SK-N-SH (cell line): ENCODE measurements around the gene WDR46. TPM values are rescaled to one million over a fixed set of nuclear protein-coding genes. Genes with fewer than 3 reads are reported as not detected.
A peak's percentile ranks its signal among the peaks of the same experiment; 100 is the strongest.

Source experiments
- CTCF ChIA-PET: fragments of 300-600, 350-600 bp; formaldehyde crosslinking; extraction: SDS; loops from one replicate; lab custom pipeline; 2021; lab: Yijun Ruan, JAX
- POLR2A ChIA-PET: fragments of 350-600 bp; sonication (Branson Sonifier 250); formaldehyde crosslinking; extraction: SDS; loops from one replicate; lab custom pipeline; 2020; ENCODE audit warnings: antibody characterized with exemption, inconsistent platforms; lab: Yijun Ruan, JAX
- DNase-seq: peaks from one replicate; pipeline ENCODE4 v3.0.0; 2012
- H2AFZ ChIP-seq: fragments of 200-600 bp; sonication (generic); 2 replicates; pipeline ENCODE4 v1.8.1; 2016; ENCODE audit warnings: antibody characterized with exemption, mild to moderate bottlenecking, low read depth
- H3F3A ChIP-seq: fragments of 200-600 bp; sonication (generic); replicated peaks from 2 replicates; pipeline ENCODE3; 2016; ENCODE audit warnings: antibody characterized with exemption, mild to moderate bottlenecking; ENCODE audit not compliant: insufficient read depth
- H3K27ac ChIP-seq, 2 experiments: fragments of 200-500 bp in 1 of 2; fragments of 200-600 bp in 1 of 2; sonication (Bioruptor generic) in 1 of 2; sonication (generic), shearing (Covaris generic) in 1 of 2; 2 replicates each; pipeline versions ENCODE4 v1.5.1 to v1.6.1; 2014 to 2016; ENCODE audit warnings: low read depth in 2 of 2, inconsistent platforms in 1 of 2, low read length in 1 of 2, mild to moderate bottlenecking in 1 of 2, mixed read lengths in 1 of 2
- H3K27me3 ChIP-seq: fragments of 200-600 bp; sonication (generic), shearing (Covaris generic); 2 replicates; pipeline ENCODE4 v1.6.1; 2016; ENCODE audit warnings: mixed run types; ENCODE audit not compliant: insufficient read depth
- H3K36me3 ChIP-seq, 2 experiments: fragments of 200-500 bp in 1 of 2; fragments of 200-600 bp in 1 of 2; sonication (Bioruptor generic) in 1 of 2; sonication (generic) in 1 of 2; replicated peaks in 1 of 2; 2 replicates each; pipeline versions ENCODE3 to v1.5.1; 2014 to 2016; ENCODE audit warnings: low read length in 1 of 2, mild to moderate bottlenecking in 1 of 2; ENCODE audit not compliant: insufficient read depth in 2 of 2, control insufficient read depth in 1 of 2
- H3K4me1 ChIP-seq, 2 experiments: fragments of 200-500 bp in 1 of 2; fragments of 200-600 bp in 1 of 2; sonication (Bioruptor generic) in 1 of 2; sonication (generic), shearing (Covaris generic) in 1 of 2; 2 replicates each; pipeline versions ENCODE4 v1.5.1 to v1.6.1; 2014 to 2016; ENCODE audit warnings: low read depth in 1 of 2, low read length in 1 of 2, mixed run types in 1 of 2; ENCODE audit not compliant: insufficient read depth in 2 of 2, control insufficient read depth in 1 of 2
- H3K4me2 ChIP-seq: fragments of 200-600 bp; sonication (generic), shearing (Covaris generic); 2 replicates; pipeline ENCODE4 v1.6.1; 2017; ENCODE audit warnings: mixed run types
- H3K4me3 ChIP-seq, 2 experiments: fragments of 200-500 bp in 1 of 2; fragments of 200-600 bp in 1 of 2; sonication (Bioruptor generic) in 1 of 2; sonication (generic), shearing (Covaris generic) in 1 of 2; 2 replicates each; pipeline versions ENCODE4 v1.5.1 to v1.8.1; 2014 to 2016; ENCODE audit warnings: low read depth in 2 of 2, inconsistent platforms in 1 of 2, low read length in 1 of 2, mild to moderate bottlenecking in 1 of 2, mixed read lengths in 1 of 2, moderate library complexity in 1 of 2
- H3K79me2 ChIP-seq: fragments of 200-600 bp; sonication (generic); 2 replicates; pipeline ENCODE4 v1.8.1; 2017; ENCODE audit warnings: mild to moderate bottlenecking; ENCODE audit not compliant: insufficient read depth
- H3K9ac ChIP-seq: fragments of 200-600 bp; sonication (generic); 2 replicates; pipeline ENCODE4 v1.6.1; 2017; ENCODE audit warnings: mixed run types
- H3K9me2 ChIP-seq: fragments of 200-600 bp; sonication (generic); 2 replicates; pipeline ENCODE4 v1.6.1; 2017; ENCODE audit warnings: mixed run types
- H3K9me3 ChIP-seq: fragments of 200-600 bp; sonication (generic); 2 replicates; pipeline ENCODE4 v1.6.1; 2017; ENCODE audit warnings: mixed run types, mild to moderate bottlenecking, moderate library complexity
- H4K20me1 ChIP-seq: fragments of 200-600 bp; sonication (generic); 2 replicates; pipeline ENCODE4 v1.6.1; 2017; ENCODE audit warnings: mild to moderate bottlenecking, mixed run types; ENCODE audit not compliant: insufficient read depth
- ELF1 ChIP-seq: IDR thresholded peaks from 2 replicates; pipeline ENCODE4 v1.4.0; 2012
- FOSL2 ChIP-seq: IDR thresholded peaks from 2 replicates; pipeline ENCODE4 v1.4.0; 2012; ENCODE audit warnings: low read depth, mild to moderate bottlenecking, moderate library complexity, borderline replicate concordance
- FOXJ3 ChIP-seq: sonication (generic); formaldehyde crosslinking; IDR thresholded peaks from 2 replicates; pipeline ENCODE4 v1.5.1; 2020; ENCODE audit warnings: mild to moderate bottlenecking, missing genetic modification reagents
- JUND ChIP-seq: IDR thresholded peaks from 2 replicates; pipeline ENCODE4 v1.4.0; 2012
- MEF2A ChIP-seq: IDR thresholded peaks from 2 replicates; pipeline ENCODE4 v1.4.0; 2012; ENCODE audit warnings: low read depth, borderline replicate concordance
- MXI1 ChIP-seq: IDR thresholded peaks from 2 replicates; pipeline ENCODE4 v1.6.1; 2012; ENCODE audit warnings: mild to moderate bottlenecking, low read depth, low read length, improper control_type of control experiment
- NRF1 ChIP-seq: IDR thresholded peaks from 2 replicates; pipeline ENCODE4 v1.6.1; 2012; ENCODE audit warnings: low read depth, mild to moderate bottlenecking, low read length
- POLR2AphosphoS5 ChIP-seq: IDR thresholded peaks from 2 replicates; pipeline ENCODE4 v1.6.1; 2012; ENCODE audit warnings: low read depth, low read length
- RXRA ChIP-seq: IDR thresholded peaks from 2 replicates; pipeline ENCODE4 v1.4.0; 2012; ENCODE audit warnings: low read depth, mild to moderate bottlenecking, borderline replicate concordance
- SIN3A ChIP-seq: IDR thresholded peaks from 2 replicates; pipeline ENCODE4 v1.6.1; 2012; ENCODE audit warnings: low read depth, mild to moderate bottlenecking, low read length, moderate library complexity, borderline replicate concordance
- TAF1 ChIP-seq: IDR thresholded peaks from 2 replicates; pipeline ENCODE4 v1.6.1; 2012; ENCODE audit warnings: low read depth, mild to moderate bottlenecking, low read length, moderate library complexity, borderline replicate concordance
- TEAD4 ChIP-seq: IDR thresholded peaks from 2 replicates; pipeline ENCODE4 v1.4.0; 2012; ENCODE audit warnings: mild to moderate bottlenecking, borderline replicate concordance; ENCODE audit not compliant: insufficient read depth
- WGBS: methylation state at CpG from one replicate; pipeline ENCODE4 v1.1.6; 2017; ENCODE audit warnings: low lambda C conversion rate; 5-methylcytosine and 5-hydroxymethylcytosine counted together
- polyA plus RNA-seq, 3 experiments: library from polyadenylated mRNA; depleted of rRNA; stranded (reverse); fragments of >200 nt; gene quantifications; 2 replicates each; pipeline ENCODE4 v1.2.3, GENCODE V29; 2012
- TF ChIP-seq, protein P1 (sequence below): IDR thresholded peaks from 2 replicates; pipeline ENCODE4 v1.4.0; 2012; ENCODE audit warnings: low read depth, borderline replicate concordance
- TF ChIP-seq, protein P2 (sequence below): IDR thresholded peaks from 2 replicates; pipeline ENCODE4; 2012
- TF ChIP-seq, protein P3 (sequence below): fragments of 150-350 bp; IDR thresholded peaks from 2 replicates; pipeline ENCODE4 v1.6.1; 2016; ENCODE audit warnings: mild to moderate bottlenecking, low read depth, low read length

WDR46 gene
- polyA plus RNA-seq, 1 of the 3 experiments (the other 2 are of a cell fraction), result 153 TPM

DNA sequence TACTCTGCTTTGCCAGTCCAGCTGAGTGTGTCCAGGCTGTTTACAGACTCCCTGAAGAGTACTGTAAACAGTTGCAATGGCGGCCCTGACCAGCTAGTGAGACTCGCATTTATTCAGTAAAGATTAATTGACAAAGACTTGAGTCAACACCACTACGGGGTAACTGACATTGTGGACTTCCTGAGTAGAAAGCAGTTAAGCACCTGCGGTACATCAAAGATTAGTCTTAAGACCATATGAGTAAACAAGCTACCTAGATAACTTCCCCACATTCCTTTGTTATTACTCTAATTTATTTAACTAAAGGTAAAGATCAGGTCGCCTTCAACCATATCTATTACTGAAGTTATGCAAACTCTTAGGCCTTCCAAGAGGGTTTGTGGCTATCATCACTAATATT lies 30.0 kb downstream of the WDR46 start (continued):
- TF ChIP-seq, protein P1, sequence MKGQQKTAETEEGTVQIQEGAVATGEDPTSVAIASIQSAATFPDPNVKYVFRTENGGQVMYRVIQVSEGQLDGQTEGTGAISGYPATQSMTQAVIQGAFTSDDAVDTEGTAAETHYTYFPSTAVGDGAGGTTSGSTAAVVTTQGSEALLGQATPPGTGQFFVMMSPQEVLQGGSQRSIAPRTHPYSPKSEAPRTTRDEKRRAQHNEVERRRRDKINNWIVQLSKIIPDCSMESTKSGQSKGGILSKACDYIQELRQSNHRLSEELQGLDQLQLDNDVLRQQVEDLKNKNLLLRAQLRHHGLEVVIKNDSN, result no peak
- no peak for TF ChIP-seq TEAD4
- TF ChIP-seq TAF1, result no peak
- TF ChIP-seq SIN3A, result no peak

DNA sequence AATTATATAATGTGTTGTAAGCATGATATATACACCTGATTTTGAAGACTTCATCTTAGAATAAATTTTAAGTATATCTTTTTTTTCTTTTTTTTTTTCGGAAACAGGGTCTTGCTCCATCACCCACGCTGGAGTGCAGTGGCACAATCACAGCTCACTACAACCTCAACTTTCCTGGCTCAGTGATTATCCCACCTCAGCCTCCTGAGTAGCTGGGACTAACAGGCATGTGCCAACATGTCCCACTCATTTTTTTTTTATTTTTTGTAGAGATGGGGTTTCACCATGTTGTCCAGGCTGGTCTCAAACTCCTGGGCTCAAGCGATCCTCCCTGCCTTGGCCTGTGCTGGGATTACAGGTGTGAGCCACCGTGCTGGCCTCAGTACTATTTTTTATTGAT lies 34.4 kb downstream of the WDR46 start:
- CTCF ChIA-PET, result interaction anchor here (0.6 to 1.6 kb wide), 6 partner anchors 17 to 416 kb away, joined by 3 to 4 read pairs (median 3); partner anchors contain the start of genes RPS18, TAP2 and VPS52
- 96% methylated on average over 4 of the region's 4 CpGs for WGBS

DNA sequence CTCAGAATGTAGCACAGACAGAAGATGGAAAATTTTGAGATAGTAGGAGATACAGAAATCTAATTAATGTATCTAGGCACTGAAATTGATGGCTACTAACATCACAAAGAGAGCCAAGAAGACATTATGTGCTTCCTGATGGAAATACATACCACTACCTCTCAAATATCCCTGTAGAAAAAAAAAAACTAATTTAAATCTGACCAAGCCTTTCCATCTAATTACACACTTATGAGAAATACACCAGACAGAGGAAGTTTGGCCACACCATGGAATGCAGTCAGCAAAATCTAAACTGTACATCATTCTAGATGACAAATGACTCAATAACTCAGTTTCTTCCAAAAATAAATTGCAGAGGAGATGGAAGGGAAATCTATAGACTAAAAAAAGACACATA lies 36.3 kb downstream of the WDR46 start:
- DNase-seq, result no peak
- Histone ChIP-seq H3K79me2 (peaks cover 10% of the 10 kb centered on the region; the same call in 1 of the 2 replicates), H3K4me1 (peaks cover 21 to 30% of the 10 kb centered on the region in 2 experiments), H3K9ac (no peak overlapping the region; the same call in 1 of the 2 replicates), H3K4me3 (no peak overlapping the region), H3K9me3 (no peaks in the 10 kb centered on the region), H2AFZ (no peak overlapping the region), H4K20me1 (no peaks in the 10 kb centered on the region), H3K27ac (peak overlapping the region; percentile 12 to 96; a peak in 3 of 4 replicates)
- CTCF ChIA-PET, result no interaction called here
- TF ChIP-seq MXI1 (no peak), FOSL2 (peak; percentile 19; the same call in 1 of the 2 replicates), FOXJ3 (CRISPR knock-in tag) (no peak), JUND (0 out of 2 replicates have a peak, but pooled peaks have one; percentile 8), MEF2A (peak; percentile 27; the same call in 1 of the 2 replicates), POLR2AphosphoS5 (no peak), NRF1 (no peak), RXRA (0 out of 2 replicates have a peak, but pooled peaks have one; percentile 11)
- TF ChIP-seq, protein P2, sequence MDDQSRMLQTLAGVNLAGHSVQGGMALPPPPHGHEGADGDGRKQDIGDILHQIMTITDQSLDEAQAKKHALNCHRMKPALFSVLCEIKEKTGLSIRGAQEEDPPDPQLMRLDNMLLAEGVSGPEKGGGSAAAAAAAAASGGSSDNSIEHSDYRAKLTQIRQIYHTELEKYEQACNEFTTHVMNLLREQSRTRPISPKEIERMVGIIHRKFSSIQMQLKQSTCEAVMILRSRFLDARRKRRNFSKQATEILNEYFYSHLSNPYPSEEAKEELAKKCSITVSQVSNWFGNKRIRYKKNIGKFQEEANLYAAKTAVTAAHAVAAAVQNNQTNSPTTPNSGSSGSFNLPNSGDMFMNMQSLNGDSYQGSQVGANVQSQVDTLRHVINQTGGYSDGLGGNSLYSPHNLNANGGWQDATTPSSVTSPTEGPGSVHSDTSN, result peak; percentile 70
- TF ChIP-seq, all 33 proteins: peak for 5
- peaks cover 41% of the 10 kb centered on the region for H3F3A ChIP-seq
- POLR2A ChIA-PET, result no interaction called here
- no peaks in the 10 kb centered on the region for H3K27me3 ChIP-seq
- no peaks in the 10 kb centered on the region for H3K9me2 ChIP-seq
- no peak overlapping the region for H3K4me2 ChIP-seq
- peaks cover 6 to 25% of the 10 kb centered on the region in 2 experiments for H3K36me3 ChIP-seq

More for the DNA sequence above, 34.4 kb downstream of the WDR46 start:
- no peak overlapping the region for H3K9ac ChIP-seq
- no peak overlapping the region for H3K27ac ChIP-seq
- no peaks in the 10 kb centered on the region for H3K9me3 ChIP-seq
- DNase-seq, result no peak
- H3K79me2 ChIP-seq, result peaks cover 10% of the 10 kb centered on the region; the same call in 1 of the 2 replicates
- H3F3A ChIP-seq, result peaks cover 32% of the 10 kb centered on the region
- H3K9me2 ChIP-seq, result no peaks in the 10 kb centered on the region
- no peak overlapping the region for H2AFZ ChIP-seq
- H3K36me3 ChIP-seq, result peaks cover 7 to 33% of the 10 kb centered on the region in 2 experiments
- H3K4me2 ChIP-seq, result no peak overlapping the region
- H3K4me1 ChIP-seq, result peaks cover 12 to 21% of the 10 kb centered on the region in 2 experiments; a peak in 3 of 4 replicates
- H3K4me3 ChIP-seq, result no peak overlapping the region
- H4K20me1 ChIP-seq, result no peaks in the 10 kb centered on the region
- no peaks in the 10 kb centered on the region for H3K27me3 ChIP-seq
- TF ChIP-seq ELF1, result no peak
- TF ChIP-seq, protein P3, sequence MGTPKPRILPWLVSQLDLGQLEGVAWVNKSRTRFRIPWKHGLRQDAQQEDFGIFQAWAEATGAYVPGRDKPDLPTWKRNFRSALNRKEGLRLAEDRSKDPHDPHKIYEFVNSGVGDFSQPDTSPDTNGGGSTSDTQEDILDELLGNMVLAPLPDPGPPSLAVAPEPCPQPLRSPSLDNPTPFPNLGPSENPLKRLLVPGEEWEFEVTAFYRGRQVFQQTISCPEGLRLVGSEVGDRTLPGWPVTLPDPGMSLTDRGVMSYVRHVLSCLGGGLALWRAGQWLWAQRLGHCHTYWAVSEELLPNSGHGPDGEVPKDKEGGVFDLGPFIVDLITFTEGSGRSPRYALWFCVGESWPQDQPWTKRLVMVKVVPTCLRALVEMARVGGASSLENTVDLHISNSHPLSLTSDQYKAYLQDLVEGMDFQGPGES, result no peak
- POLR2A ChIA-PET, result interaction anchor here (0.6 to 1.5 kb wide), 2 partner anchors 17 to 44 kb away, joined by 3 read pairs; partner anchors contain the start of genes RPS18 and VPS52
